WTC11 (cell line): Measurements from ENCODE around the gene MSH3. TPM values are rescaled to one million over a fixed set of nuclear protein-coding genes. Genes with fewer than 3 reads are reported as not detected.

Source experiments
- ATAC-seq: fragments of 200-7000 bp; cut with Tn5 transposase; 2 replicates; pipeline ENCODE4 v1.10.0; 2021; ENCODE audit warnings: mild to moderate bottlenecking, moderate library complexity
- CTCF ChIA-PET: fragments of 300-600 bp; sonication (Branson Sonifier 250); formaldehyde crosslinking; loops from one replicate; lab custom pipeline; 2021; ENCODE audit warnings: antibody characterized with exemption; lab: Charles Lee
- POLR2A ChIA-PET: fragments of 350-600 bp; sonication (Branson Sonifier 250); formaldehyde crosslinking; loops from one replicate; lab custom pipeline; 2021; ENCODE audit warnings: antibody characterized with exemption; lab: Charles Lee
- DNase-seq: peaks from one replicate; pipeline ENCODE4 v3.0.0; 2021; ENCODE audit warnings: low spot score
- H3K27ac Mint-ChIP-seq: 2 replicates; pipeline ENCODE4 v1.8.0; 2021; ENCODE audit warnings: mixed read lengths
- H3K27me3 Mint-ChIP-seq: 2 replicates; pipeline ENCODE4 v1.8.0; 2021; ENCODE audit warnings: low read depth, mild to moderate bottlenecking, moderate library complexity, mixed read lengths
- H3K36me3 Mint-ChIP-seq: 2 replicates; pipeline ENCODE4 v1.8.0; 2021; ENCODE audit warnings: mixed read lengths
- H3K4me1 Mint-ChIP-seq: 2 replicates; pipeline ENCODE4 v1.8.0; 2022; ENCODE audit warnings: mixed read lengths
- H3K4me3 Mint-ChIP-seq: 2 replicates; pipeline ENCODE4 v1.8.0; 2021; ENCODE audit warnings: mild to moderate bottlenecking, moderate library complexity, mixed read lengths
- H3K9me3 Mint-ChIP-seq: 2 replicates; pipeline ENCODE4 v1.8.0; 2021; ENCODE audit warnings: mixed read lengths
- CBFB ChIP-seq: sonication (generic); formaldehyde crosslinking; IDR thresholded peaks from 2 replicates; pipeline ENCODE4 v1.8.1; 2022; ENCODE audit warnings: mild to moderate bottlenecking, low read depth, missing genetic modification reagents
- CREB1 ChIP-seq: sonication (generic); formaldehyde crosslinking; IDR thresholded peaks from 2 replicates; pipeline ENCODE4 v1.8.0; 2023; ENCODE audit warnings: mild to moderate bottlenecking, missing genetic modification reagents
- CTCF ChIP-seq: fragments of 200-600 bp; IDR thresholded peaks from 2 replicates; pipeline ENCODE4 v1.8.0; 2022; ENCODE audit warnings: antibody characterized with exemption
- MLX ChIP-seq: sonication (generic); formaldehyde crosslinking; IDR thresholded peaks from 2 replicates; pipeline ENCODE4 v1.8.1; 2023; ENCODE audit warnings: mild to moderate bottlenecking, missing genetic modification reagents, moderate library complexity
- NFATC4 ChIP-seq: fragments of 250-450 bp; sonication (Bioruptor Pico); IDR thresholded peaks from 2 replicates; pipeline ENCODE4 v1.9.0; 2021; ENCODE audit warnings: mild to moderate bottlenecking
- NFE2L1 ChIP-seq: sonication (generic); formaldehyde crosslinking; IDR thresholded peaks from 2 replicates; pipeline ENCODE4 v1.8.1; 2023; ENCODE audit warnings: missing genetic modification reagents
- PRRX2 ChIP-seq: fragments of 250-450 bp; sonication (Bioruptor Pico); IDR thresholded peaks from 2 replicates; pipeline ENCODE4 v1.8.0; 2021; ENCODE audit warnings: mild to moderate bottlenecking
- RORB ChIP-seq: fragments of 250-450 bp; sonication (Bioruptor Pico); IDR thresholded peaks from 2 replicates; pipeline ENCODE4 v1.9.0; 2021; ENCODE audit warnings: mild to moderate bottlenecking
- ZNF138 ChIP-seq: sonication (generic); formaldehyde crosslinking; conservative IDR thresholded peaks from 2 replicates; pipeline ENCODE4 v1.8.1; 2022; ENCODE audit warnings: mild to moderate bottlenecking, moderate library complexity, missing genetic modification reagents
- ZNF232 ChIP-seq: sonication (generic); formaldehyde crosslinking; IDR thresholded peaks from 2 replicates; pipeline ENCODE4 v1.8.0; 2022; ENCODE audit warnings: mild to moderate bottlenecking, missing genetic modification reagents
- ZNF263 ChIP-seq: sonication (generic); formaldehyde crosslinking; IDR thresholded peaks from 2 replicates; pipeline ENCODE4 v1.8.1; 2022; ENCODE audit warnings: low read depth, mild to moderate bottlenecking, moderate library complexity, missing genetic modification reagents
- ZNF317 ChIP-seq: sonication (generic); formaldehyde crosslinking; IDR thresholded peaks from 2 replicates; pipeline ENCODE4 v1.8.1; 2023; ENCODE audit warnings: low read depth, mild to moderate bottlenecking, moderate library complexity, missing genetic modification reagents, borderline replicate concordance
- ZNF423 ChIP-seq: fragments of 250-450 bp; sonication (Bioruptor Pico); IDR thresholded peaks from 2 replicates; pipeline ENCODE4 v2.1.2; 2022; ENCODE audit warnings: mild to moderate bottlenecking, moderate library complexity
- ZNF671 ChIP-seq: fragments of 250-450 bp; sonication (Bioruptor Pico); IDR thresholded peaks from 2 replicates; pipeline ENCODE4 v1.8.0; 2021; ENCODE audit warnings: mild to moderate bottlenecking
- ZSCAN18 ChIP-seq: fragments of 250-450 bp; sonication (Bioruptor Pico); IDR thresholded peaks from 2 replicates; pipeline ENCODE4 v2.1.2; 2022; ENCODE audit warnings: mild to moderate bottlenecking, moderate library complexity
- total RNA-seq: library from RNA; stranded (reverse); gene quantifications from 3 replicates; pipeline ENCODE4 v1.2.3, GENCODE V29; 2021
- TF ChIP-seq, protein P1 (sequence below): sonication (generic); formaldehyde crosslinking; IDR thresholded peaks from 2 replicates; pipeline ENCODE4 v1.8.0; 2023; ENCODE audit warnings: missing genetic modification reagents, mild to moderate bottlenecking, borderline replicate concordance
- TF ChIP-seq, protein P2 (sequence below): sonication (generic); formaldehyde crosslinking; IDR thresholded peaks from 2 replicates; pipeline ENCODE4 v1.8.0; 2022; ENCODE audit warnings: mild to moderate bottlenecking, missing genetic modification reagents

The MSH3 gene
- total RNA-seq, 1 experiment from 2014 or later = 14.6 TPM

DNA sequence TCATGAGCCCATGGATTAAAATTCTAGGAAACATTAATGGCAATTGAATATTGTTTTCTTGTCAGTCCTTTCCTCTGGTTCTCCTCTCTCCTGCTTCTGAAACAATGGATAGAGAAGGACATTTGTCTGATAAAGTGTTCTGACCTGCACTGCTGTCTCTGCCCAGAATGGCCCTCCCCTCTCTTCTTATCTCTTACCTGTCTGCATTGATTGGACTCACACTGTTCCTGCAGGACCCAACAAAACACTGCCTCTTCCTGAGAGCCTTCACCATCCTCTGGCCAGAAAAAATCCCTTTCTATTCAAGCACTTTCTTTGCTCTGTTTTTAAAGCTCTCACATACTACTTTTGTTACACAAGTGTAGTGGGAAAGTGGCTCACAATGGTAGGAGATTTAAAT lies 144.2 kb downstream of the MSH3 start:
- CTCF ChIA-PET = interaction anchor here (1.1 to 1.3 kb wide), 3 partner anchors 87 to 393 kb away, joined by 3 to 5 read pairs (median 5); no protein-coding TSS in a partner anchor
- DNase-seq = no peak
- peaks cover 11% of the 10 kb centered on the region for H3K9me3 Mint-ChIP-seq
- TF ChIP-seq ZNF263 (no peak), ZNF317 (CRISPR knock-in tag) (no peak), ZNF423 (CRISPR knock-in tag) (no peak), ZNF232 (CRISPR knock-in tag) (no peak), CREB1 (no peak), CBFB (CRISPR knock-in tag) (no peak), ZNF138 (CRISPR knock-in tag) (no peak), NFATC4 (CRISPR knock-in tag) (no peak), RORB (CRISPR knock-in tag) (no peak), NFE2L1 (CRISPR knock-in tag) (no peak), CTCF (no peak)
- TF ChIP-seq, protein P1, sequence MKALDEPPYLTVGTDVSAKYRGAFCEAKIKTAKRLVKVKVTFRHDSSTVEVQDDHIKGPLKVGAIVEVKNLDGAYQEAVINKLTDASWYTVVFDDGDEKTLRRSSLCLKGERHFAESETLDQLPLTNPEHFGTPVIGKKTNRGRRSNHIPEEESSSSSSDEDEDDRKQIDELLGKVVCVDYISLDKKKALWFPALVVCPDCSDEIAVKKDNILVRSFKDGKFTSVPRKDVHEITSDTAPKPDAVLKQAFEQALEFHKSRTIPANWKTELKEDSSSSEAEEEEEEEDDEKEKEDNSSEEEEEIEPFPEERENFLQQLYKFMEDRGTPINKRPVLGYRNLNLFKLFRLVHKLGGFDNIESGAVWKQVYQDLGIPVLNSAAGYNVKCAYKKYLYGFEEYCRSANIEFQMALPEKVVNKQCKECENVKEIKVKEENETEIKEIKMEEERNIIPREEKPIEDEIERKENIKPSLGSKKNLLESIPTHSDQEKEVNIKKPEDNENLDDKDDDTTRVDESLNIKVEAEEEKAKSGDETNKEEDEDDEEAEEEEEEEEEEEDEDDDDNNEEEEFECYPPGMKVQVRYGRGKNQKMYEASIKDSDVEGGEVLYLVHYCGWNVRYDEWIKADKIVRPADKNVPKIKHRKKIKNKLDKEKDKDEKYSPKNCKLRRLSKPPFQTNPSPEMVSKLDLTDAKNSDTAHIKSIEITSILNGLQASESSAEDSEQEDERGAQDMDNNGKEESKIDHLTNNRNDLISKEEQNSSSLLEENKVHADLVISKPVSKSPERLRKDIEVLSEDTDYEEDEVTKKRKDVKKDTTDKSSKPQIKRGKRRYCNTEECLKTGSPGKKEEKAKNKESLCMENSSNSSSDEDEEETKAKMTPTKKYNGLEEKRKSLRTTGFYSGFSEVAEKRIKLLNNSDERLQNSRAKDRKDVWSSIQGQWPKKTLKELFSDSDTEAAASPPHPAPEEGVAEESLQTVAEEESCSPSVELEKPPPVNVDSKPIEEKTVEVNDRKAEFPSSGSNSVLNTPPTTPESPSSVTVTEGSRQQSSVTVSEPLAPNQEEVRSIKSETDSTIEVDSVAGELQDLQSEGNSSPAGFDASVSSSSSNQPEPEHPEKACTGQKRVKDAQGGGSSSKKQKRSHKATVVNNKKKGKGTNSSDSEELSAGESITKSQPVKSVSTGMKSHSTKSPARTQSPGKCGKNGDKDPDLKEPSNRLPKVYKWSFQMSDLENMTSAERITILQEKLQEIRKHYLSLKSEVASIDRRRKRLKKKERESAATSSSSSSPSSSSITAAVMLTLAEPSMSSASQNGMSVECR (CRISPR knock-in tag) = no peak
- TF ChIP-seq, protein P2, sequence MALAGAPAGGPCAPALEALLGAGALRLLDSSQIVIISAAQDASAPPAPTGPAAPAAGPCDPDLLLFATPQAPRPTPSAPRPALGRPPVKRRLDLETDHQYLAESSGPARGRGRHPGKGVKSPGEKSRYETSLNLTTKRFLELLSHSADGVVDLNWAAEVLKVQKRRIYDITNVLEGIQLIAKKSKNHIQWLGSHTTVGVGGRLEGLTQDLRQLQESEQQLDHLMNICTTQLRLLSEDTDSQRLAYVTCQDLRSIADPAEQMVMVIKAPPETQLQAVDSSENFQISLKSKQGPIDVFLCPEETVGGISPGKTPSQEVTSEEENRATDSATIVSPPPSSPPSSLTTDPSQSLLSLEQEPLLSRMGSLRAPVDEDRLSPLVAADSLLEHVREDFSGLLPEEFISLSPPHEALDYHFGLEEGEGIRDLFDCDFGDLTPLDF (CRISPR knock-in tag) = no peak
- TF ChIP-seq, all 79 proteins: peak for 0
- no peak overlapping the region for H3K4me3 Mint-ChIP-seq
- H3K36me3 Mint-ChIP-seq = peaks cover 12% of the 10 kb centered on the region
- POLR2A ChIA-PET = no interaction called here
- ATAC-seq = peak; percentile 44; the same call in 1 of the 2 replicates
- peak overlapping the region; percentile 57 for H3K27ac Mint-ChIP-seq
- H3K4me1 Mint-ChIP-seq = peaks cover 5% of the 10 kb centered on the region
- no peaks in the 10 kb centered on the region for H3K27me3 Mint-ChIP-seq

- Mint-ChIP-seq H3K4me3 (no peak overlapping the region), H3K36me3 (peaks cover 16% of the 10 kb centered on the region), H3K27me3 (no peaks in the 10 kb centered on the region), H3K9me3 (peaks cover 16% of the 10 kb centered on the region), H3K27ac (peak overlapping the region; percentile 57; the same call in 1 of the 2 replicates), H3K4me1 (peaks cover 5% of the 10 kb centered on the region)
- ChIA-PET POLR2A (no interaction called here), CTCF (interaction anchor here (1.1 to 1.3 kb wide), 3 partner anchors 87 to 392 kb away, joined by 3 to 5 read pairs (median 5); no protein-coding TSS in a partner anchor)
- ATAC-seq (no peak), DNase-seq (no peak)
- TF ChIP-seq CBFB (CRISPR knock-in tag) = no peak
- TF ChIP-seq ZNF138 (CRISPR knock-in tag) = no peak
- no peak for TF ChIP-seq MLX (CRISPR knock-in tag)
- TF ChIP-seq PRRX2 = no peak
- TF ChIP-seq ZSCAN18 (CRISPR knock-in tag) = no peak
- no peak for TF ChIP-seq ZNF671 (CRISPR knock-in tag)
These were observed 144.6 kb downstream of the MSH3 start for GRCh38 chr5:80799041-80799440.
